ENCODE measurements around the gene AHCYL2.

Gene AHCYL2

DNA sequence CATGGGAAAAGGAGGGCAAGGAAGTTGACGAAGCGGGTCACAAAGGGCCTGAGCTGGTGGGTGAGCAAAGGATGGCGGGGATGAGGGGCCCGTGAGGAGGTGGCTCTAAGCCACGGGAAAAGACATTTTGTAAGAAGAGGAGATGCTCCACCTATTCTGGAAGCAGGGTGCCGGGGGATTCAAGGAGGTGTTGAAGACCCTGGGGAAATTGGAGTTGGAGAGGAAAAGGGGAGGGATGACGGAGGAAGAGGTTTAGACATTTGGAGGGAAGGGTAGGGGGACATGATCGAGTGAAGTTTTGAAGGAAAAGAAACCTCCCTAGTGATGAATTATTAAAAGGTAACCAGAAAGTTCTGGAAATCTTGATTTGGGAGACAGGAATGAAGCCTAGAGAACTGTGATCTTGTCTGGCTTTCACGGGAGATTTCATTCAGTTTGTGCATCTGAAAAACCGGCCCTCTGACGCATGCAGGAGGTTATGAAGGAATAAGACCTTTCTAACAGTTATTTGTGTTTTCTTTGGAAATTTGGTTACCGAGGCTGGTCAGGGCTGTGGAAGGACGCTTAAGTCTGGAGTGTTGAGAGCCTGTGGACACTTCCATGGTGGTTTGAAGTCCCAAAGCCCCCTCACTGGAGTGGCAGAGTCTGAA, 35.0 kb upstream of the AHCYL2 start:
- H3K4me3 ChIP-seq (replicated peaks; ENCODE audit: insufficient read depth, low read length), result no peak overlapping the region
- no peak overlapping the region for H3K27ac ChIP-seq (replicated peaks)
- DNase-seq (ENCODE audit: low read depth in 1 of 2, low spot score in 1 of 2), result no peak
- H3K27me3 ChIP-seq (ENCODE audit: insufficient read depth, poor library complexity, severe bottlenecking), result peaks cover 39% of the 10 kb centered on the region
- no peak for TF ChIP-seq SPI1 (IDR thresholded peaks at IDR 0.05; ENCODE audit: borderline replicate concordance, low read depth)
- TF ChIP-seq, protein P1, sequence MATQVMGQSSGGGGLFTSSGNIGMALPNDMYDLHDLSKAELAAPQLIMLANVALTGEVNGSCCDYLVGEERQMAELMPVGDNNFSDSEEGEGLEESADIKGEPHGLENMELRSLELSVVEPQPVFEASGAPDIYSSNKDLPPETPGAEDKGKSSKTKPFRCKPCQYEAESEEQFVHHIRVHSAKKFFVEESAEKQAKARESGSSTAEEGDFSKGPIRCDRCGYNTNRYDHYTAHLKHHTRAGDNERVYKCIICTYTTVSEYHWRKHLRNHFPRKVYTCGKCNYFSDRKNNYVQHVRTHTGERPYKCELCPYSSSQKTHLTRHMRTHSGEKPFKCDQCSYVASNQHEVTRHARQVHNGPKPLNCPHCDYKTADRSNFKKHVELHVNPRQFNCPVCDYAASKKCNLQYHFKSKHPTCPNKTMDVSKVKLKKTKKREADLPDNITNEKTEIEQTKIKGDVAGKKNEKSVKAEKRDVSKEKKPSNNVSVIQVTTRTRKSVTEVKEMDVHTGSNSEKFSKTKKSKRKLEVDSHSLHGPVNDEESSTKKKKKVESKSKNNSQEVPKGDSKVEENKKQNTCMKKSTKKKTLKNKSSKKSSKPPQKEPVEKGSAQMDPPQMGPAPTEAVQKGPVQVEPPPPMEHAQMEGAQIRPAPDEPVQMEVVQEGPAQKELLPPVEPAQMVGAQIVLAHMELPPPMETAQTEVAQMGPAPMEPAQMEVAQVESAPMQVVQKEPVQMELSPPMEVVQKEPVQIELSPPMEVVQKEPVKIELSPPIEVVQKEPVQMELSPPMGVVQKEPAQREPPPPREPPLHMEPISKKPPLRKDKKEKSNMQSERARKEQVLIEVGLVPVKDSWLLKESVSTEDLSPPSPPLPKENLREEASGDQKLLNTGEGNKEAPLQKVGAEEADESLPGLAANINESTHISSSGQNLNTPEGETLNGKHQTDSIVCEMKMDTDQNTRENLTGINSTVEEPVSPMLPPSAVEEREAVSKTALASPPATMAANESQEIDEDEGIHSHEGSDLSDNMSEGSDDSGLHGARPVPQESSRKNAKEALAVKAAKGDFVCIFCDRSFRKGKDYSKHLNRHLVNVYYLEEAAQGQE (IDR thresholded peaks at IDR 0.05; ENCODE audit: insufficient replicate concordance, low read depth), result no peak
- no peak for TF ChIP-seq GABPA (IDR thresholded peaks at IDR 0.05; ENCODE audit: low read depth)
- no peak for TF ChIP-seq POLR2AphosphoS5 (IDR thresholded peaks at IDR 0.05; ENCODE audit: low read depth)
- TF ChIP-seq, protein P2, sequence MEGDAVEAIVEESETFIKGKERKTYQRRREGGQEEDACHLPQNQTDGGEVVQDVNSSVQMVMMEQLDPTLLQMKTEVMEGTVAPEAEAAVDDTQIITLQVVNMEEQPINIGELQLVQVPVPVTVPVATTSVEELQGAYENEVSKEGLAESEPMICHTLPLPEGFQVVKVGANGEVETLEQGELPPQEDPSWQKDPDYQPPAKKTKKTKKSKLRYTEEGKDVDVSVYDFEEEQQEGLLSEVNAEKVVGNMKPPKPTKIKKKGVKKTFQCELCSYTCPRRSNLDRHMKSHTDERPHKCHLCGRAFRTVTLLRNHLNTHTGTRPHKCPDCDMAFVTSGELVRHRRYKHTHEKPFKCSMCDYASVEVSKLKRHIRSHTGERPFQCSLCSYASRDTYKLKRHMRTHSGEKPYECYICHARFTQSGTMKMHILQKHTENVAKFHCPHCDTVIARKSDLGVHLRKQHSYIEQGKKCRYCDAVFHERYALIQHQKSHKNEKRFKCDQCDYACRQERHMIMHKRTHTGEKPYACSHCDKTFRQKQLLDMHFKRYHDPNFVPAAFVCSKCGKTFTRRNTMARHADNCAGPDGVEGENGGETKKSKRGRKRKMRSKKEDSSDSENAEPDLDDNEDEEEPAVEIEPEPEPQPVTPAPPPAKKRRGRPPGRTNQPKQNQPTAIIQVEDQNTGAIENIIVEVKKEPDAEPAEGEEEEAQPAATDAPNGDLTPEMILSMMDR (IDR thresholded peaks at IDR 0.05; ENCODE audit: insufficient read depth, low read length), result no peak

DNA sequence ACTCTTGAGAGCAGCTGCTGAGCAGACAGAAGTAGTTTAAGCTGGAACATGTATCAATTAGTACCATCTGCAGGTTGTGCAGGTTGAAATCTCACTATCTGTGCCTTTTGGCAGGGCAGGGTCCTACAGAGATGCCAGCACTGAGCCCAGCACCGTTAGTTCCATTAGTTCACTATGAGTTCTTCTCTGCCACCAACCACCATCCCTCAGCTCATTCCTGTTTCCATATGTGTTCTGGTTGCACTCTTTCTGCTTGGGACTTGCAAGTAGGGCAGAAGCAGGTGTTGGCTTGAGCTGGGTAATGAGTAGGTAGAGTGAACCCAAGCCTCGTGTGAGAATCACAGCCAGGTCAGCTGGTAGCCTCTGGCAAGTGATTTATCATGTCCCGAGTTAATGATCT, 33.6 kb upstream of the AHCYL2 start:
- H3K27me3 ChIP-seq (ENCODE audit: insufficient read depth, poor library complexity, severe bottlenecking), result peaks cover 36% of the 10 kb centered on the region
- no peak for DNase-seq (ENCODE audit: low read depth in 1 of 2, low spot score in 1 of 2)
- no peak overlapping the region for H3K4me3 ChIP-seq (replicated peaks; ENCODE audit: insufficient read depth, low read length)
- no peak overlapping the region for H3K27ac ChIP-seq (replicated peaks)
- no peak for TF ChIP-seq POLR2AphosphoS5 (IDR thresholded peaks at IDR 0.05; ENCODE audit: low read depth)
- TF ChIP-seq, protein P1 (IDR thresholded peaks at IDR 0.05; ENCODE audit: insufficient replicate concordance, low read depth), result no peak
- TF ChIP-seq, protein P2 (IDR thresholded peaks at IDR 0.05; ENCODE audit: insufficient read depth, low read length), result no peak

DNA sequence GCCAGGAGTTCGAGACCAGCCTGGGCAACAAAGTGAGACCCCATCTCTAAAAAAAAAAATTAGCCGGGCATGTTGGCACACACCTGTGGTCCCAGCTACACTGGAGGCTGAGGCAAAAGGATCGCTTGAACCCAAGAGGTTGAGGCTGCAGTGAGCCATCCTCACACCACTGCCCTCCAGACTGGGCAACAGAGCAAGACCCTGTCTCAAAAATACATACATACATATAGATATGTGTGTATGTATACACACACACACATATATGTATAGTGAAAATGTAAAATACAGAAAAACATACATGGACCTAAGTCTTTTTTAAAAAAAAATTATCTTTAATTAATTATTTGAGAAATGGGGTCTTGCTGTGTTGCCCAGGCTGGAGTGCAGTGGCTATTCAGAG, 30.9 kb upstream of the AHCYL2 start:
- Histone ChIP-seq H3K4me3 (replicated peaks; ENCODE audit: insufficient read depth, low read length) (no peak overlapping the region), H3K27me3 (ENCODE audit: insufficient read depth, poor library complexity, severe bottlenecking) (peaks cover 24% of the 10 kb centered on the region), H3K27ac (replicated peaks) (no peak overlapping the region)
- TF ChIP-seq, protein P1 (IDR thresholded peaks at IDR 0.05; ENCODE audit: insufficient replicate concordance, low read depth), result no peak
- no peak for TF ChIP-seq GABPA (IDR thresholded peaks at IDR 0.05; ENCODE audit: low read depth)
- no peak for DNase-seq (ENCODE audit: low read depth in 1 of 2, low spot score in 1 of 2)
